ENCODE measurements around the gene COL4A2.

Gene COL4A2

GRCh38 chr13:110535526-110535925, 228.4 kb downstream of the COL4A2 start:
- no peak overlapping the region for H3K4me3 ChIP-seq (ENCODE audit: low read length)
- no peak for TF ChIP-seq ZNF274 (IDR thresholded peaks at IDR 0.05; ENCODE audit: low read depth, low read length)

DNA sequence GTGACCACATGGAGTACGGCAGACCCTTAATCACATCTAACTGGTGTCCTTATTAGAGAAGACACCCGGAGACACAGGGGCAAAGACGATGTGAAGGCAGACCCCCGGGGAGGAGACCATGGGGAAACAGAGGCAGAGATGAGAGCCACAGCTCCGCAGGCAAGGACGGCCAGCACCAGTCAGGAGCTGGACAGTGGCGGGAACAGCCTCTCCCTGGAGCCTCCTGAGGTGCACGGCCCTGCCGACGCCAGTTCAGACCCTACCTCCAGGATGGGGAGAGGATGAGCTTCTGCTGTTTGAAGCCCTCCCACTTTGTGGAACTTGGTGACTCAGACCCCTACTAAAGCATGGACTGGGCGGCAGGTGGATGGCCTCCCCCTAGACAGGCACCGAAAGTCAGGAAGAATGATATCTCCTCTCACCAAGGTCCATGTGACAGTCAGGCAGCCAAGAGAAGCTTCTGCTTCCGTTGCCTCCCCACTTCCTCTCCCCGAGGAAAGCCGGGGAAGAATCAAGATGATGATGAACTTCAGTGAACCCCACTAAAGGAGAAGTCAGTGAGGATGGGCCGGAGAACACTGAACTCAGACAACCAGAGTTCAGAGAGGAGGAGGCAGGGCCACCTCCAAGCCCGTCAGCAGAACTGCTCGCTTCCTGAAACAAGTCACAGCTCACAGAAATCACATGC, 229.1 kb downstream of the COL4A2 start:
- no peak overlapping the region for H3K4me3 ChIP-seq (ENCODE audit: low read length)
- no peak for TF ChIP-seq ZNF274 (IDR thresholded peaks at IDR 0.05; ENCODE audit: low read depth, low read length)

DNA sequence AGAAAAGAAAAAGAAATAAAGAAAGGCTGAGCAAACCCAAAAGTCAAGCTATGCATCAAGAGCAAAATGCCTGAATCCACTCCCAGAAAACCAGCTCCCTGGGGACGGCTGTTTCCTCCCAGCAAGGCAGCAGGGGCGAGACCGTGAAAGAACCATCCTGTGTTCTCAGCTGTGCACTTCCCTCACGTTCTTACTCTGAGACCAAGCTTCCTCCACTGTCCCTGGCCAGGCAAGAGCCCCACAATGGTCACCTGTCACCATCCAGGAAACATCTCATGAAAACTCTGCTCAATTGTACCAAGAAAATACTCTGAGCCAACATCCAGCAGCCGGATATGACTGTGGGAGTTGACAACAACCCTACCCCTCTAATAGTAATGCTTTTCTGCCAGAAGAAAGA, 231.5 kb downstream of the COL4A2 start:
- no peak for TF ChIP-seq ZNF274 (IDR thresholded peaks at IDR 0.05; ENCODE audit: low read depth, low read length)
- no peak overlapping the region for H3K4me3 ChIP-seq (ENCODE audit: low read length)

- no peak for TF ChIP-seq ZNF274 (IDR thresholded peaks at IDR 0.05; ENCODE audit: low read depth, low read length)
- no peak overlapping the region for H3K4me3 ChIP-seq (ENCODE audit: low read length)
Observed at GRCh38 chr13:110539894-110540293, 232.8 kb downstream of the COL4A2 start.

DNA sequence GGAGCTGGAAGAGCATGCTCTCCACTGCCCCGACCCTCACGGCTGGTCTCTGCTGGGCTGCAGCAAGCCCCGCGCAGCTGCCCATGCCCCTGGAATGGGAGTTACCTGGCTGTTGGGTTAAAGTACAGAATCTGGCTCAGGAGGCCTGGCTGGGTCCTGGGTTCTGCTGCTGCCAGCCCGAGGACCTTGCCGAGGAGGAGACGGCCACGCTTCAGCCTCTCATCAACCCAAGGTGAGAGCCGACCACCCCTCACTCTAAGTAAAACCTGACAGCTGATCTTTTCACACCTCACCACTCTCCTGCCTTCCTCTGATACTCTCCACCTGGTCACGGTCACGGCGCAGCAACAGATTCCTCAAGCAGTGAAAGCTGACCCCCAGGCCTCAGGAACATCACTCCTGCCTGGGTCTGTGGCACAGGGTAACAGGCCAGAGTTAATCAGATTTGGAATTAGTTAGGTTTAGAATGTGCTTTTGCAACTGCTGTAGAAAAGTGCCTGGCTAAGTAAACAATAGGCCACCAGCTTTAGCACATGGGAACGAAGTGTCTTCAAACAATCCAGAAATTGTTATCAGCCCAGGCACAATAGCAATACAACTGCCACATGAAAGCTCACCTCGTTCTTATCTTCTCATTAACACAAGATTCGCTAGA, 233.9 kb downstream of the COL4A2 start:
- TF ChIP-seq ZNF274 (IDR thresholded peaks at IDR 0.05; ENCODE audit: low read depth, low read length), result no peak
- no peak overlapping the region for H3K4me3 ChIP-seq (ENCODE audit: low read length)

GRCh38 chr13:110541526-110541920, 234.4 kb downstream of the COL4A2 start:
- H3K4me3 ChIP-seq (ENCODE audit: low read length), result no peak overlapping the region
- TF ChIP-seq ZNF274 (IDR thresholded peaks at IDR 0.05; ENCODE audit: low read depth, low read length), result no peak

GRCh38 chr13:110542169-110542796, 235.2 kb downstream of the COL4A2 start:
- no peak for TF ChIP-seq ZNF274 (IDR thresholded peaks at IDR 0.05; ENCODE audit: low read depth, low read length)
- H3K4me3 ChIP-seq (ENCODE audit: low read length), result no peak overlapping the region

- no peak for TF ChIP-seq ZNF274 (IDR thresholded peaks at IDR 0.05; ENCODE audit: low read depth, low read length)
- H3K4me3 ChIP-seq (ENCODE audit: low read length), result no peak overlapping the region
Observed at GRCh38 chr13:110546378-110546777, 239.3 kb downstream of the COL4A2 start.

DNA sequence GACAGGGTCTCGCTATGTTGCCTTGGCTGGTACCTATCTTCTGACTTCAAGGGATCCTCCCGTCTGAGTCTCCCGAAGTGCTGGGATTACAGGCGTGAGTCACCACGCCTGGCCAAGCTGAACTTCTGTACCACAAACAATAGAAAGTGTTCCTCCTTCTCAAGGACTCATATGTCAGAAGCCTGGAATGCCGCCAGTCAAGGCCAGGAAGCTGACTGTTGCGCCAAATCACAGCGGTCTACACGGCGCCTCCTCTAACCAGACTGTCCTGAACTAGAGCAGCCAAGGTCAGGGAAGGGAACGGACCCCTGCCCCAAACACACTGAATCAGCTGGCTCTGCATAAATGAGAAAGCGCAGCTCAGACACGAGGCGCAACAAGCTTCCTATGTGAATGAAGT, 239.8 kb downstream of the COL4A2 start:
- TF ChIP-seq ZNF274 (IDR thresholded peaks at IDR 0.05; ENCODE audit: low read depth, low read length), result no peak

GRCh38 chr13:110548891-110549794, 242.1 kb downstream of the COL4A2 start:
- no peak overlapping the region for H3K4me3 ChIP-seq (ENCODE audit: low read length)
- no peak for TF ChIP-seq ZNF274 (IDR thresholded peaks at IDR 0.05; ENCODE audit: low read depth, low read length)

More for the DNA sequence above, 239.8 kb downstream of the COL4A2 start:
- H3K4me3 ChIP-seq (ENCODE audit: low read length), result no peak overlapping the region

DNA sequence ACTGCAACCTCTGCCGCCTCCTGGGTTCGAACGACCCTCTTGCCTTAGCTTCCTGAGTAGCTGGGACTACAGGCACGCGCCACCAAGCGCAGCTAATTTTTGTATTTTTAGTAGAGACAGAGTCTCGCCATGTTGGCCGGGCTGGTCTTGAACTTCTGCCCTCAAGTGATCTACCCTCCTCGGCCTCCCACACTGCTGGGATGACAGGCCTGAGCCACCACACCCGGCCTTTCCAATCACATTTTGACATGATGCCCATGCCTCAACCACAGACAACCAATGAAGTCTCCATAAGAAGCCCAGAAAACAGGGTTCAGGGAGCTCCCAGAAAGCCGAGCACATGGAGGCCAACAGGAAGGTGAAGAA, 242.7 kb downstream of the COL4A2 start:
- no peak overlapping the region for H3K4me3 ChIP-seq (ENCODE audit: low read length)
- TF ChIP-seq ZNF274 (IDR thresholded peaks at IDR 0.05; ENCODE audit: low read depth, low read length), result no peak

DNA sequence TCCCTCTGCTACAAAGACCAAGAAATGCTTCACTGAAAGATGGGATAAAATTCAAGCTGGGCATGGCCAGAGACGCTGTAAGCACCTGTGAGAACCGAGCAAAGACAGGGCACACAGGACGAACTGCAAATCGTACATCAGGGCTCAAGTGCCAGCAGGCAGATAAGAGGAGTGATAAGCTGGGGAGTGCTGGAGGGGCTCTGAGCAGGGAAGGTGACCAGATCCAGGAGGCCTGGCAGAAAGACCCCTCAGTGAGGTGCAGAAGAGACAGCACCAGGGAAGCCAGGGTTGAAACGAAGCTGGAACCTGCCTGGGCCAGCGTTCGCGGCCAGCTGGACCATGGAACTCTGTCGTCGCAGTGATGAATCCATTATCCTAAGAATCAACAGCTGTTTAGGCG, 244.2 kb downstream of the COL4A2 start:
- no peak for TF ChIP-seq ZNF274 (IDR thresholded peaks at IDR 0.05; ENCODE audit: low read depth, low read length)

GRCh38 chr13:110552767-110553166, 245.7 kb downstream of the COL4A2 start:
- no peak overlapping the region for H3K4me3 ChIP-seq (ENCODE audit: low read length)
- no peak for TF ChIP-seq ZNF274 (IDR thresholded peaks at IDR 0.05; ENCODE audit: low read depth, low read length)

More for the DNA sequence above, 244.2 kb downstream of the COL4A2 start:
- H3K4me3 ChIP-seq (ENCODE audit: low read length), result no peak overlapping the region

- TF ChIP-seq ZNF274 (IDR thresholded peaks at IDR 0.05; ENCODE audit: low read depth, low read length), result no peak
- H3K4me3 ChIP-seq (ENCODE audit: low read length), result no peak overlapping the region
Observed at GRCh38 chr13:110553417-110553816, 246.3 kb downstream of the COL4A2 start.
